Kidney epithelial cell (primary cell): Measurements from ENCODE around the gene HCRTR1. TPM values are rescaled to one million over a fixed set of nuclear protein-coding genes. Genes with fewer than 3 reads are reported as not detected.

Experiments
- DNase-seq: peaks from one replicate; pipeline ENCODE4 v3.0.0-alpha.2; 2010; ENCODE audit warnings: low read depth
- H3K27me3 ChIP-seq: 2 replicates; pipeline ENCODE4 v1.6.0; 2011; ENCODE audit warnings: low read length; ENCODE audit not compliant: control insufficient read depth, insufficient read depth
- H3K36me3 ChIP-seq: 2 replicates; pipeline ENCODE4 v1.5.1; 2011; ENCODE audit warnings: low read length; ENCODE audit not compliant: control insufficient read depth, insufficient read depth
- H3K4me3 ChIP-seq: 2 replicates; pipeline ENCODE4 v1.5.1; 2011; ENCODE audit warnings: low read depth, mild to moderate bottlenecking, control low read depth, low read length
- total RNA-seq: library from RNA; depleted of rRNA; stranded (reverse); fragments of >200 nt; gene quantifications from 2 replicates; pipeline ENCODE4 v1.2.3, GENCODE V29; 2015
- TF ChIP-seq, protein P1 (sequence below): IDR thresholded peaks from 2 replicates; pipeline ENCODE4 v1.5.1; 2011; ENCODE audit warnings: mild to moderate bottlenecking, moderate library complexity, low read length, control low read depth, inconsistent platforms; ENCODE audit not compliant: insufficient read depth, poor library complexity, severe bottlenecking

Gene HCRTR1
- total RNA-seq, 1 donor from 2014 or later: not detected

- no peaks in the 10 kb centered on the region for H3K36me3 ChIP-seq
- H3K4me3 ChIP-seq: no peak overlapping the region
- no peaks in the 10 kb centered on the region for H3K27me3 ChIP-seq
- DNase-seq: no peak
- TF ChIP-seq, protein P1, sequence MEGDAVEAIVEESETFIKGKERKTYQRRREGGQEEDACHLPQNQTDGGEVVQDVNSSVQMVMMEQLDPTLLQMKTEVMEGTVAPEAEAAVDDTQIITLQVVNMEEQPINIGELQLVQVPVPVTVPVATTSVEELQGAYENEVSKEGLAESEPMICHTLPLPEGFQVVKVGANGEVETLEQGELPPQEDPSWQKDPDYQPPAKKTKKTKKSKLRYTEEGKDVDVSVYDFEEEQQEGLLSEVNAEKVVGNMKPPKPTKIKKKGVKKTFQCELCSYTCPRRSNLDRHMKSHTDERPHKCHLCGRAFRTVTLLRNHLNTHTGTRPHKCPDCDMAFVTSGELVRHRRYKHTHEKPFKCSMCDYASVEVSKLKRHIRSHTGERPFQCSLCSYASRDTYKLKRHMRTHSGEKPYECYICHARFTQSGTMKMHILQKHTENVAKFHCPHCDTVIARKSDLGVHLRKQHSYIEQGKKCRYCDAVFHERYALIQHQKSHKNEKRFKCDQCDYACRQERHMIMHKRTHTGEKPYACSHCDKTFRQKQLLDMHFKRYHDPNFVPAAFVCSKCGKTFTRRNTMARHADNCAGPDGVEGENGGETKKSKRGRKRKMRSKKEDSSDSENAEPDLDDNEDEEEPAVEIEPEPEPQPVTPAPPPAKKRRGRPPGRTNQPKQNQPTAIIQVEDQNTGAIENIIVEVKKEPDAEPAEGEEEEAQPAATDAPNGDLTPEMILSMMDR: no peak
Measured at GRCh38 chr1:31642897-31643296, 25.4 kb downstream of the HCRTR1 start.

DNA sequence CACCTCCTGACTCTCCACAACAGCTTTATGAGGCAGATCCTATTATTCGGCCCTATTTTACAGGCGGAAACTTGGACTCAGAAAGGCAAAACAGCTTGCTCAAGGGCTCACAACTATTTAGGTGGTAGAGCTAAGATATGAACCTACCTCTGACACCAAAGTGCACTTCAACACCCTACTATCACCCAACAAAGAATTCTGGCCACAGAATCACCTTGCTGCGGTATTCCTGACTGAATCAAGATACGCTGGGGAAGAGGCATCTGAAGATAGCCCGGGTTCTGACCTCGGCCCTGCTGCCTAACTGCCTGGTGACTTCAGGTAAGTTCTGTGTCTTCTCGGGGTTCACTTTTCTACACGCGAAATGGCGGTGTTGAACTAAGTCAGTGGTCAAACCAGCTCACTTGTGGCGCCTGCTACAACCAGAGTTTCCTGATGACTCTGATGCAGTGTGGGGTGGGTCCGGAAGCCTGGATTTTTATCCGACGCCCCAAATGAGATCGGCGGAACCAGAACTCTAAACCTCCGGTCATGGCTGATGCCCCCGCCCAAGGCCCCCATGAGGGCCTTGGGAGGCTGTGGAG lies 26.6 kb downstream of the HCRTR1 start:
- Histone ChIP-seq H3K36me3 (no peaks in the 10 kb centered on the region), H3K4me3 (peak overlapping the region; percentile 77), H3K27me3 (no peaks in the 10 kb centered on the region)
- TF ChIP-seq, protein P1: no peak
- no peak for DNase-seq

DNA sequence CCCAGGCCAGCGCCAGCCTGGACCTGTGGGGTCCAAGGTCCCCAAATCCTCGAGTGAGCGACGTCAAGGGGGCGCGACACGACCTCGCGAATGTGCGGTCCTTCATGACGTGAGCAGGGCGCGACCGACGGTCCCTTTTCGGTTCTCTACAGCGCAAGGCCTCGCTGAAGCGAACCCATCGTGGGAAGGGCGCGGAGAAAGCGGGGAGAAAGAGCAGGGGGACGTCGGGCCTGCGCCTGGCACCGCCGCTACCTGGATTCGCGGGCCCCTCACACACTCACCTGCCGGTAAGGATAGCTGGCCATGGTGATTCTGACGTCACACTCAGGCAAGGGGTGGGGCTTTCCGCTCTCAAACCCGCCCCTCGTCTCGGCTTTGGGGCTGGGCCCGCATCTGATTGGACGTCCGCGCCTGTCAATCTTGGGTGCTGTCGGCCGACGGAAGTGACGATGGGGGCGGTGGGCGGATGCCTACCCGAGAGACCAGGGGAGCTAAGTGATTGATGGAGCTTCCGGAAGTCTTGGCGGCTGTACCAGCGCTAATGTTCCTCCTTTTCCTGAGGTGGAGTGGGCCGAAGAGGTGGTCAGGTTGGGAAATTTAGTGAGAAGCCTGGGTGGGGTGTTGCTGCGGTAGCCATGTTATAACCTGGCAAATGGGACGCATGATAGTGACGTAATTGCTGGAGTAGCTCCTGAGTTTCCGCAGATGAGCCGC lies 27.2 kb downstream of the HCRTR1 start, which contains the start of gene PEF1:
Gene PEF1, minus strand, starts transcription at position 317 of the 714 bp plus-strand sequence. Its CDS starts 12 bp downstream, at position 305.
- TF ChIP-seq, protein P1: no peak
- H3K27me3 ChIP-seq: no peaks in the 10 kb centered on the region
- H3K4me3 ChIP-seq: peak within 1 kb of the TSS; percentile 77
- no peaks in the 10 kb centered on the region for H3K36me3 ChIP-seq
- peak; percentile 84 for DNase-seq

DNA sequence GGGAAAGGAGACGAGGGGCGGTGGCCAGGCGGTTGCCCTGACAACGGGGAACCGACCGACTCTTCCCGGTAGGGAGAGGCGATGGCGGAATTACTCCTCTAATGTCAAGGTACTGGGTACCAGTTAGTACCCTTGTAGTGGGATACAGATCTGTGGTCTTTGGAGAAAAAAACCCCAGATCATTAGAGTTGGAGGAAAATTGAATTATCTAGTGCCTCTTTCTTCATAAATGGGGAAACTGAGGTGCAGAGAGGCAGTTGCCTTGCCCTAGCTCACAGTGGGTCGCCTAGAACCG lies 27.7 kb downstream of the HCRTR1 start:
- TF ChIP-seq, protein P1: no peak
- Histone ChIP-seq H3K36me3 (no peaks in the 10 kb centered on the region), H3K27me3 (no peaks in the 10 kb centered on the region), H3K4me3 (peak overlapping the region; percentile 77)
- DNase-seq: no peak

- no peaks in the 10 kb centered on the region for H3K27me3 ChIP-seq
Measured at GRCh38 chr1:31646259-31646960, 28.9 kb downstream of the HCRTR1 start.

More at GRCh38 chr1:31646259-31646960, 28.9 kb downstream of the HCRTR1 start:
- no peaks in the 10 kb centered on the region for H3K36me3 ChIP-seq
- TF ChIP-seq, protein P1: no peak
- no peak overlapping the region for H3K4me3 ChIP-seq
- DNase-seq: no peak
